Activated T-cell treated with anti-CD3 and anti-CD28 coated beads, Interleukin-2, amount 50 U/mL, for 24 hours (primary cell): ENCODE data around the gene MXI1.
A peak's percentile ranks its signal among the peaks of the same experiment; 100 is the strongest.

Source experiments
- DNase-seq: peaks from one replicate; pipeline ENCODE4 v3.0.0-alpha.2; 2020
- H3K27ac Mint-ChIP-seq: 2 replicates; pipeline ENCODE4 v1.8.0; 2020; ENCODE audit warnings: mild to moderate bottlenecking, mixed read lengths
- H3K27me3 Mint-ChIP-seq: 2 replicates; pipeline ENCODE4 v1.8.0; 2020; ENCODE audit warnings: mixed read lengths
- H3K36me3 Mint-ChIP-seq: 2 replicates; pipeline ENCODE4 v1.8.0; 2020; ENCODE audit warnings: low read depth, mixed read lengths
- H3K4me1 Mint-ChIP-seq: 2 replicates; pipeline ENCODE4 v1.8.0; 2020; ENCODE audit warnings: low read depth, mixed read lengths
- H3K4me3 Mint-ChIP-seq: 2 replicates; pipeline ENCODE4 v1.8.0; 2020; ENCODE audit warnings: mild to moderate bottlenecking, moderate library complexity, mixed read lengths
- H3K9me3 Mint-ChIP-seq: 2 replicates; pipeline ENCODE4 v1.8.0; 2020; ENCODE audit warnings: mixed read lengths

MXI1 gene

DNA sequence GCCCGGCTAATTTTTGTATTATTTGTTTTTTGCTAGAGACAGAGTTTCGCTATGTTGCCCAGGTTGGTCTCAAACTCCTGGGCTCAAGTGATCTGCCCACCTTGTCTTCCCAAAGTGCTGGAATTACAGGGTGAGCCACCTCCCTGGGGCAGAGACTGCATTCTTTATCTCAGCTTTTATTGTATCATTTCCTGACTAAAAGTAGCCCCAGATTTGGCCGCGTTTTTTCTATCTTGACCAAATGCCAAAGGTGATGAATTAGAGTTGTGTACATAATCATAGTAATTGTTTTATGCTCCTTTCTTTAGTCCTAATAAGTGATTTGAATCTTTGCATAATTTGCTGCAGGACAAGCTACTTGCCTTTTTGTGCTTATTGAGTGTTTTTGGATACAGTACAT, 100.4 kb downstream of the MXI1 start:
- peaks cover 42% of the 10 kb centered on the region for H3K4me1 Mint-ChIP-seq
- no peak for DNase-seq
- no peaks in the 10 kb centered on the region for H3K27me3 Mint-ChIP-seq
- no peaks in the 10 kb centered on the region for H3K9me3 Mint-ChIP-seq
- no peak overlapping the region for H3K27ac Mint-ChIP-seq
- H3K4me3 Mint-ChIP-seq = no peak overlapping the region
- peaks cover 20% of the 10 kb centered on the region for H3K36me3 Mint-ChIP-seq

- DNase-seq = no peak
- H3K36me3 Mint-ChIP-seq = no peaks in the 10 kb centered on the region
- H3K4me1 Mint-ChIP-seq = peaks cover 41% of the 10 kb centered on the region
- H3K27ac Mint-ChIP-seq = peak overlapping the region; percentile 66
- no peak overlapping the region for H3K4me3 Mint-ChIP-seq
- no peaks in the 10 kb centered on the region for H3K9me3 Mint-ChIP-seq
- no peaks in the 10 kb centered on the region for H3K27me3 Mint-ChIP-seq
These were observed 103.3 kb downstream of the MXI1 start for GRCh38 chr10:110310741-110311140.

GRCh38 chr10:110311357-110311949, 104.0 kb downstream of the MXI1 start:
- H3K36me3 Mint-ChIP-seq = no peaks in the 10 kb centered on the region
- no peak overlapping the region for H3K27ac Mint-ChIP-seq
- H3K4me3 Mint-ChIP-seq = no peak overlapping the region
- no peaks in the 10 kb centered on the region for H3K27me3 Mint-ChIP-seq
- H3K9me3 Mint-ChIP-seq = no peaks in the 10 kb centered on the region
- DNase-seq = peak; percentile 53
- H3K4me1 Mint-ChIP-seq = peaks cover 34% of the 10 kb centered on the region

- Mint-ChIP-seq H3K4me1 (peaks cover 34% of the 10 kb centered on the region), H3K27me3 (no peaks in the 10 kb centered on the region), H3K36me3 (no peaks in the 10 kb centered on the region), H3K4me3 (no peak overlapping the region), H3K9me3 (no peaks in the 10 kb centered on the region), H3K27ac (no peak overlapping the region)
- no peak for DNase-seq
These were observed 104.8 kb downstream of the MXI1 start for GRCh38 chr10:110312206-110312605.

DNA sequence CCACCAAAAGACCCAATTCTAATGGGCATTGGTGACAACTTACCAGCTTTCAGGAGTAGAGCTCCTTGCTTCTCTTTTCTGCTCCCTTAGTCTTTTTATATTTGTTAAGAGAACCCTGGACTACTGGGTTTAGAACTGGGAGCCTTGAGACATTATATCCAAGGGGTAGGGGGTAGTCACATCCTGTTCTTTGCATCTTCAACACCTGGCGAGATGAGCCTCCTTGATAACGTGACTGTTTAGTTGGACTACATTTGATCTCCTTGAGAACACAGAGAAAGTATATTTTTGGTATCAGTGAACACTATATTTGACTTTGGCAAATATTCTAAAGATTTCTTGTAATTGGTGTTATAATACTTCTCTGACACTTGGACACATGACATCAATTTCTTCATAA, 106.3 kb downstream of the MXI1 start:
- Mint-ChIP-seq H3K27me3 (no peaks in the 10 kb centered on the region), H3K4me1 (peaks cover 39% of the 10 kb centered on the region), H3K36me3 (no peaks in the 10 kb centered on the region), H3K4me3 (no peak overlapping the region), H3K9me3 (no peaks in the 10 kb centered on the region), H3K27ac (no peak overlapping the region)
- DNase-seq = no peak

DNA sequence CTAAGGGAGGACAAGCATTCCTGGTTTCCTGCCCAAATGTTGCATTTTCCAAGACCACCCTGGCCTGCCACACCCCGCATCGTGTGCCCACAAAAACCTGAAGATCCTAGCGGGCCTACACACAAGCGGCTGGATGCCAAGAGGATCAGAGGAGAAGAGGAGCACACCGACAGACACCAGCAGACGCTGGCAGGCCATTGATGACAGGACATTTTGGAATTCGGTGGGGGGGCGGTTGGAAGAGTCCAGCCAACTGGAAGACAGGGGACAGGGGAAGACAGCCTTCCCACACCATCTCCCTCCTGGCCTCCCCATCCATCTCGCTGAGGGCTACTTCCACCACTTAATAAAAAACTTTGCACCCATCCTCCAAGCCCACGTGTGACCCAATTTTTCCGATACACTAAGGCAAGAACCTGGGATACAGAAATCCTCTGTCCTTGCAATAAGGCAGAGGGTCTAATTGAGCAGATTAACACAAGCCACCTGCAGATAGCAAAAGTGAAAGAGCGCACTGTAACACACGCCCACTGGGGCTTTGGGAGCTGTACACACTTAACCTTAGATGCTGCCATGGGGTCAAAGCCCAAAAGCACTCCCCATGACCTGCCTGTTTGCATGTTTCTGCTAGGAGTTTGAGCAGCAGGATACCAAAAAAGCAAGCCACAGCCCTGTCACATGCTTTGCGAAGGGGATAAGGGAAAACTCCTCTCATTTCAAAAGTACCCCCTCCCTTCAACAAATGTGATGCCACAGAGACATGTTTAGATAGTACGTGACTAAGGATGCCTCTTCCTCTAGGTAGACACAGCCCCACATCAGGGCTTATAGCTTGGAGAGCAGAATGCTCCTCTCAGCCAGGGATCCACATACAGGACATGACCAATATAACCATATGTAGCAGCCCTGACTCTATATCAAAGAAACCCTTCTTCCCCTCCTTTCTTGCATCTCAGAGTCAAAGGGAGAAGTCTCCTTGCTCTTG, 110.8 kb downstream of the MXI1 start:
- H3K4me1 Mint-ChIP-seq = peaks cover 18% of the 10 kb centered on the region
- H3K4me3 Mint-ChIP-seq = no peak overlapping the region
- H3K9me3 Mint-ChIP-seq = peaks cover 10% of the 10 kb centered on the region
- no peaks in the 10 kb centered on the region for H3K36me3 Mint-ChIP-seq
- no peak for DNase-seq
- H3K27ac Mint-ChIP-seq = no peak overlapping the region
- no peaks in the 10 kb centered on the region for H3K27me3 Mint-ChIP-seq

GRCh38 chr10:110321869-110322620, 114.6 kb downstream of the MXI1 start:
- Mint-ChIP-seq H3K27ac (no peak overlapping the region), H3K4me3 (no peak overlapping the region), H3K4me1 (peaks cover 39% of the 10 kb centered on the region), H3K9me3 (peaks cover 10% of the 10 kb centered on the region), H3K36me3 (no peaks in the 10 kb centered on the region), H3K27me3 (no peaks in the 10 kb centered on the region)
- no peak for DNase-seq

DNA sequence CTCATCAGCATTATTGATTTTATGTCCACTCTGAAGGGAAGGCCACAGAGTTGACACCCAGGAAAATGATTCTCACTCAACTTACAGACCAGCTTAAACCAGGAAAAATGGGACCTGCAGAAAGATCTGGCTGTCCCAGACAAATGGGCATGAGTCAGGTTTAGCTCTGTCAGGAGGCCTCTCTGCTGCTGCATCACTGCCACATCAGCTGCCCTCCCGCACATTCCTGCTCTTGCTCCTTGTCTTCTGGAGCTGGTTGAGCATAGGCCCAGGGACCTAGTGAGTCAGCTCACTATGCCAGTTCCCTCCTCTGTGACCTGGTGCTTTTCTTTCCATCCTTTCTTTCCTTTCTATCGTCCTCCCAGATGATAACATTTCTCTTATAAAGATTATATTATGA, 116.1 kb downstream of the MXI1 start:
- Mint-ChIP-seq H3K9me3 (peaks cover 10% of the 10 kb centered on the region), H3K27me3 (no peaks in the 10 kb centered on the region), H3K4me1 (peaks cover 37% of the 10 kb centered on the region), H3K27ac (no peak overlapping the region), H3K4me3 (no peak overlapping the region), H3K36me3 (no peaks in the 10 kb centered on the region)
- DNase-seq = no peak

DNA sequence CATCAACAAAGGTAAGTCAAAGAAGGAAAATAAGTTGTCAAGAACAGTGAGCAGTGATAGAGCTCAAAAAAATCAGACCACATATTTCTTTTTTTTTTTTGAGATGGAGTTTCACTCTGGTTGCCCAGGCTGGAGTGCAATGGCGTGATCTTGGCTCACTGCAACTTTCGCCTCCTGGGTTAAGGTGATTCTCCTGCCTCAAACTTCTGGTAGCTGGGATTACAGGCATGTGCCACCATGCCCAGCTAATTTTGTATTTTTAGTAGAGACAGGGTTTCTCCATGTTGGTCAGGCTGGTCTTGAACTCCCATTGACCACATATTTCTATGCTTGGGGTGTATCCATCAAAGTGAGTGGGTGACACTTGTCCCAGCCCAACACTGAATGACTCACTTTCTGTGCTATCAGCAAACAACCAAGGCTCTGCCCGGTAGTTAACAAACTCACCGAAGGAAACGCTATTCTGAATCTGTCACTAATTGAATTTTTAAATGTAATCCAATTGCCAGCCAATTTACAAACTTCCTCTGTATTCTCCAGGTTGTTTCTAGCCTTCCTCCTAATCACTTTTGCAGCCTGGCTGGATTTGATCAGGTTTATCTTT, 116.9 kb downstream of the MXI1 start:
- Mint-ChIP-seq H3K9me3 (peaks cover 11% of the 10 kb centered on the region), H3K27ac (peak overlapping the region; percentile 74), H3K4me1 (peaks cover 34% of the 10 kb centered on the region), H3K36me3 (no peaks in the 10 kb centered on the region), H3K4me3 (no peak overlapping the region), H3K27me3 (no peaks in the 10 kb centered on the region)
- DNase-seq = no peak

DNA sequence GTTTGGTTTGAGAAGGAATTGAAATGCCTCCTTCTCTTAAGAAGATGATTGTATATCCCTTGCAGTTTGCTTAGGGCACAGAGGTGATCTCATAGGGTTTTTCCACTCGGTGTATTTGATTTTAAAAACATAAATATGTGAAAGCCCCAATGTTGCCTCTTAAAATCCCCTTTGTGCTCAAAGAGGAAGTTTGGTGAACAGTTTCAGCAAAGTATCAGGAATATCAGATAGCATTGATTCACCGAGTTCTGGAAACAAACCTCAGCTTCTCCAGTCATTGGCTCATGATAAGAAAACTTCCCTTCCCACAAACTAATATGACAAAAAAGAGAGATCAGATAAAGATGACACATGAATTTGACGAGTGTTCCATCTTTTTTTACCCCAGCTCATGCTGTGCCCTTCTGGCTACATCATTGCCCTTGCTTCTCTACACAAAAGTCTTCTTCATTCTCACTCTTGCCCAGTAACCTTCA, 117.4 kb downstream of the MXI1 start:
- peak overlapping the region; percentile 7 for H3K4me3 Mint-ChIP-seq
- H3K27me3 Mint-ChIP-seq = no peaks in the 10 kb centered on the region
- peak overlapping the region; percentile 74 for H3K27ac Mint-ChIP-seq
- peaks cover 16% of the 10 kb centered on the region for H3K9me3 Mint-ChIP-seq
- DNase-seq = no peak
- H3K4me1 Mint-ChIP-seq = peaks cover 34% of the 10 kb centered on the region
- no peaks in the 10 kb centered on the region for H3K36me3 Mint-ChIP-seq

DNA sequence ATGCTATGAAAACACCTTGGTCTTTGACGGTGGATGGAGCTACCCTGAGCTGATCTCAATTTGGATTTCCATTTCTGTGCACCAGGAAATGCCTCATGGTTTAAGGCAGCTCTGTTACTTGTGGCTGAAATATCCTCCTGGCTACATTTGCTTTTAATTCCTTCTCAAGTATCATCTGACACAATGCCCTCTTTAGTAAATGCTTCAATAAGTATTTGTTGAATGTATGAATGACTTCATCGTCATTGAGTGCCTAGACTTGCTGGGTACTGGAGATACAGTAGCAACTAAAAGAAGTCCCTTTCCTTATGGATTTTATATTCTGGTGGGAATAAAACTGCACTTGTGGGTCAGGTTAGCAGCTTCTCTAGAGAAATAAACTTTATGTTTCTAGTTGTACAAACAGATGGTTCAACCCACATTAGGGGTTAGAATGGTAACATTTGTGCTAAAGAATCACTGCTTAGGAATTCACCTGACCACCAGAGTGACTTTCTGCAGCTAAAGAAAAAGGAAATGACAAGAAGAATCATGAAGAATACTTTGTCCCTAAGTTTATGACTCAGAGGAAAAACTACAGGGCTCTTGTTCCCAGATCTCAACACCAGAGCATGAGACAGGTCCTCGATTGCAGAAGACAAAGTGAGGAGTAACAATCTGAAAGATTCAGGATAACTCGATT, 119.1 kb downstream of the MXI1 start:
- Mint-ChIP-seq H3K4me1 (peaks cover 34% of the 10 kb centered on the region), H3K27me3 (no peaks in the 10 kb centered on the region), H3K27ac (no peak overlapping the region), H3K9me3 (peaks cover 24% of the 10 kb centered on the region), H3K36me3 (peaks cover 3% of the 10 kb centered on the region), H3K4me3 (no peak overlapping the region)
- no peak for DNase-seq

GRCh38 chr10:110327262-110327914, 120.0 kb downstream of the MXI1 start:
- Mint-ChIP-seq H3K36me3 (peaks cover 3% of the 10 kb centered on the region), H3K4me3 (no peak overlapping the region), H3K27me3 (no peaks in the 10 kb centered on the region), H3K9me3 (peaks cover 20% of the 10 kb centered on the region), H3K27ac (no peak overlapping the region), H3K4me1 (peaks cover 34% of the 10 kb centered on the region)
- DNase-seq = no peak

GRCh38 chr10:110330675-110331074, 123.3 kb downstream of the MXI1 start:
- H3K4me3 Mint-ChIP-seq = no peak overlapping the region
- H3K9me3 Mint-ChIP-seq = peaks cover 16% of the 10 kb centered on the region
- DNase-seq = no peak
- H3K27ac Mint-ChIP-seq = no peak overlapping the region
- peaks cover 3% of the 10 kb centered on the region for H3K36me3 Mint-ChIP-seq
- H3K27me3 Mint-ChIP-seq = no peaks in the 10 kb centered on the region
- peaks cover 24% of the 10 kb centered on the region for H3K4me1 Mint-ChIP-seq
